ENCODE data around the gene TSC22D2. TPM values are rescaled to one million over a fixed set of nuclear protein-coding genes. Genes with fewer than 3 reads are reported as not detected.

Gene TSC22D2
- total and polyA plus RNA-seq, 10 of the 15 experiments (the other 5 are each of a cell fraction or from before 2014, with no cell fraction given): 7.4 to 19.4 (median 10.9) TPM

GRCh38 chr3:150408221-150409124, at the start of gene TSC22D2 (continued):
- TF ChIP-seq IRF3 (IDR thresholded peaks at IDR 0.05) (no peak; the same call in 1 of the 2 replicates), EED (IDR thresholded peaks at IDR 0.05; ENCODE audit: low read depth) (no peak; the same call in 1 of the 2 replicates), DPF2 (IDR thresholded peaks at IDR 0.05) (peak; percentile 97), YY1 (IDR thresholded peaks at IDR 0.05; ENCODE audit: low read depth, low read length) (peak; percentile 91)
- TF ChIP-seq, protein P1, sequence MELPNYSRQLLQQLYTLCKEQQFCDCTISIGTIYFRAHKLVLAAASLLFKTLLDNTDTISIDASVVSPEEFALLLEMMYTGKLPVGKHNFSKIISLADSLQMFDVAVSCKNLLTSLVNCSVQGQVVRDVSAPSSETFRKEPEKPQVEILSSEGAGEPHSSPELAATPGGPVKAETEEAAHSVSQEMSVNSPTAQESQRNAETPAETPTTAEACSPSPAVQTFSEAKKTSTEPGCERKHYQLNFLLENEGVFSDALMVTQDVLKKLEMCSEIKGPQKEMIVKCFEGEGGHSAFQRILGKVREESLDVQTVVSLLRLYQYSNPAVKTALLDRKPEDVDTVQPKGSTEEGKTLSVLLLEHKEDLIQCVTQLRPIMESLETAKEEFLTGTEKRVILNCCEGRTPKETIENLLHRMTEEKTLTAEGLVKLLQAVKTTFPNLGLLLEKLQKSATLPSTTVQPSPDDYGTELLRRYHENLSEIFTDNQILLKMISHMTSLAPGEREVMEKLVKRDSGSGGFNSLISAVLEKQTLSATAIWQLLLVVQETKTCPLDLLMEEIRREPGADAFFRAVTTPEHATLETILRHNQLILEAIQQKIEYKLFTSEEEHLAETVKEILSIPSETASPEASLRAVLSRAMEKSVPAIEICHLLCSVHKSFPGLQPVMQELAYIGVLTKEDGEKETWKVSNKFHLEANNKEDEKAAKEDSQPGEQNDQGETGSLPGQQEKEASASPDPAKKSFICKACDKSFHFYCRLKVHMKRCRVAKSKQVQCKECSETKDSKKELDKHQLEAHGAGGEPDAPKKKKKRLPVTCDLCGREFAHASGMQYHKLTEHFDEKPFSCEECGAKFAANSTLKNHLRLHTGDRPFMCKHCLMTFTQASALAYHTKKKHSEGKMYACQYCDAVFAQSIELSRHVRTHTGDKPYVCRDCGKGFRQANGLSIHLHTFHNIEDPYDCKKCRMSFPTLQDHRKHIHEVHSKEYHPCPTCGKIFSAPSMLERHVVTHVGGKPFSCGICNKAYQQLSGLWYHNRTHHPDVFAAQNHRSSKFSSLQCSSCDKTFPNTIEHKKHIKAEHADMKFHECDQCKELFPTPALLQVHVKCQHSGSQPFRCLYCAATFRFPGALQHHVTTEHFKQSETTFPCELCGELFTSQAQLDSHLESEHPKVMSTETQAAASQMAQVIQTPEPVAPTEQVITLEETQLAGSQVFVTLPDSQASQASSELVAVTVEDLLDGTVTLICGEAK (IDR thresholded peaks at IDR 0.05; ENCODE audit: borderline replicate concordance): no peak

GRCh38 chr3:150359381-150359780, 48.7 kb upstream of the TSC22D2 start:
- Histone ChIP-seq H3K9ac (ENCODE audit: control insufficient read depth, insufficient read depth, low read length) (no peak overlapping the region), H3K27ac (ENCODE audit: control insufficient read depth, insufficient read depth) (no peak overlapping the region), H3K4me1 (ENCODE audit: control insufficient read depth, insufficient read depth, low read length) (no peaks in the 10 kb centered on the region), H3K79me2 (ENCODE audit: control insufficient read depth, insufficient read depth, low read length) (no peaks in the 10 kb centered on the region), H3K4me3 (no peak overlapping the region), H3K4me2 (ENCODE audit: control insufficient read depth, insufficient read depth) (no peak overlapping the region), H3K9me3 (replicated peaks; ENCODE audit: control insufficient read depth, insufficient read depth, low read length) (no peaks in the 10 kb centered on the region), H3K27me3 (replicated peaks in 1 of 2; ENCODE audit: control insufficient read depth in 2 of 2, insufficient read depth in 2 of 2, low read length in 1 of 2) (no peaks in the 10 kb centered on the region), H3K36me3 (ENCODE audit: control insufficient read depth in 2 of 2, insufficient read depth in 2 of 2, low read length in 1 of 2) (no peaks in the 10 kb centered on the region), H2AFZ (ENCODE audit: control insufficient read depth, low read depth, low read length) (no peak overlapping the region), H4K20me1 (ENCODE audit: control insufficient read depth, insufficient read depth) (no peaks in the 10 kb centered on the region)
- CTCF ChIA-PET: no interaction called here
- POLR2A ChIA-PET: no interaction called here
- intact Hi-C loops (cut with micrococcal nuclease; ENCODE audit: unreplicated experiment) (loop anchor here (10.0 kb wide), 1 partner anchor 1185 kb away; no protein-coding TSS in a partner anchor), in situ Hi-C loops (cut with MboI) (no loop called here)
- SMC1A ChIA-PET (ENCODE audit: uncharacterized antibody, unreplicated experiment): interaction anchor here (1.3 to 1.4 kb wide), 2 partner anchors 26 to 38 kb away, joined by 3 to 5 read pairs; no protein-coding TSS in a partner anchor
- RAD21 ChIA-PET (ENCODE audit: unreplicated experiment): interaction anchor here (1.2 kb wide), 1 partner anchor 50 kb away, joined by 3 read pairs; no protein-coding TSS in a partner anchor
- DNase-seq (ENCODE audit: low read depth, low spot score): no peak
- BruUV-seq (replicated peaks): no TSS peak
- ATAC-seq: no peak
- FAIRE-seq: no peak
- 68% methylated on average over 2 of the region's 2 CpGs for WGBS (ENCODE audit: insufficient coverage, insufficient replicate concordance, low lambda C conversion rate, missing lambda C conversion rate)
- TF ChIP-seq BACH1 (IDR thresholded peaks at IDR 0.05; ENCODE audit: borderline replicate concordance) (no peak), EP300 (IDR thresholded peaks at IDR 0.05; ENCODE audit: borderline replicate concordance in 1 of 2, control insufficient read depth in 1 of 2, low read depth in 2 of 2, low read length in 2 of 2) (no peak), SRF (IDR thresholded peaks at IDR 0.05; ENCODE audit: low read depth in 2 of 2, low read length in 2 of 2) (no peak), ELK1 (IDR thresholded peaks at IDR 0.05; ENCODE audit: low read depth, low read length) (no peak), LARP7 (IDR thresholded peaks at IDR 0.05) (no peak), CBFB (IDR thresholded peaks at IDR 0.05; ENCODE audit: low read depth) (no peak)
- TF ChIP-seq, protein P2, sequence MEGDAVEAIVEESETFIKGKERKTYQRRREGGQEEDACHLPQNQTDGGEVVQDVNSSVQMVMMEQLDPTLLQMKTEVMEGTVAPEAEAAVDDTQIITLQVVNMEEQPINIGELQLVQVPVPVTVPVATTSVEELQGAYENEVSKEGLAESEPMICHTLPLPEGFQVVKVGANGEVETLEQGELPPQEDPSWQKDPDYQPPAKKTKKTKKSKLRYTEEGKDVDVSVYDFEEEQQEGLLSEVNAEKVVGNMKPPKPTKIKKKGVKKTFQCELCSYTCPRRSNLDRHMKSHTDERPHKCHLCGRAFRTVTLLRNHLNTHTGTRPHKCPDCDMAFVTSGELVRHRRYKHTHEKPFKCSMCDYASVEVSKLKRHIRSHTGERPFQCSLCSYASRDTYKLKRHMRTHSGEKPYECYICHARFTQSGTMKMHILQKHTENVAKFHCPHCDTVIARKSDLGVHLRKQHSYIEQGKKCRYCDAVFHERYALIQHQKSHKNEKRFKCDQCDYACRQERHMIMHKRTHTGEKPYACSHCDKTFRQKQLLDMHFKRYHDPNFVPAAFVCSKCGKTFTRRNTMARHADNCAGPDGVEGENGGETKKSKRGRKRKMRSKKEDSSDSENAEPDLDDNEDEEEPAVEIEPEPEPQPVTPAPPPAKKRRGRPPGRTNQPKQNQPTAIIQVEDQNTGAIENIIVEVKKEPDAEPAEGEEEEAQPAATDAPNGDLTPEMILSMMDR (IDR thresholded peaks at IDR 0.05 in 2 of 3, conservative IDR thresholded peaks at IDR 0.05 in 1 of 3; ENCODE audit: control insufficient read depth in 2 of 3, extremely low read depth in 1 of 3, insufficient read depth in 1 of 3, low read depth in 3 of 3, low read length in 3 of 3): no peak

Measured in GM12878 (cell line).